H9 (cell line): ENCODE measurements around the gene NCEH1. TPM values are rescaled to one million over a fixed set of nuclear protein-coding genes. Genes with fewer than 3 reads are reported as not detected.

Source experiments
- DNase-seq: peaks from one replicate; pipeline ENCODE4 v3.0.0-alpha.2; 2017
- H2AFZ ChIP-seq: one replicate; pipeline ENCODE4 v1.6.1; 2013; ENCODE audit warnings: mild to moderate bottlenecking, low read length, control low read depth, moderate library complexity
- H2AK5ac ChIP-seq: 2 replicates; pipeline ENCODE4 v1.6.1; 2013; ENCODE audit warnings: low read length, control low read depth, mixed read lengths; ENCODE audit not compliant: insufficient read length
- H2BK120ac ChIP-seq: one replicate; pipeline ENCODE4 v1.6.1; 2013; ENCODE audit warnings: low read depth, mild to moderate bottlenecking, low read length, control low read depth, inconsistent platforms; ENCODE audit not compliant: poor library complexity, severe bottlenecking
- H2BK12ac ChIP-seq: 2 replicates; pipeline ENCODE4 v1.6.1; 2013; ENCODE audit warnings: low read length, control low read depth, mixed read lengths, low read depth; ENCODE audit not compliant: insufficient read length
- H2BK15ac ChIP-seq: 2 replicates; pipeline ENCODE4 v1.6.1; 2013; ENCODE audit warnings: low read depth, low read length, control low read depth
- H2BK20ac ChIP-seq: one replicate; pipeline ENCODE4 v1.6.1; 2013; ENCODE audit warnings: low read depth, mild to moderate bottlenecking, low read length, control low read depth, inconsistent platforms; ENCODE audit not compliant: poor library complexity, severe bottlenecking
- H2BK5ac ChIP-seq: 2 replicates; pipeline ENCODE4 v1.6.1; 2013; ENCODE audit warnings: low read length, control low read depth, mixed read lengths; ENCODE audit not compliant: insufficient read length
- H3K14ac ChIP-seq: 2 replicates; pipeline ENCODE4 v1.6.1; 2013; ENCODE audit warnings: low read length, control low read depth; ENCODE audit not compliant: insufficient read depth
- H3K18ac ChIP-seq: 2 replicates; pipeline ENCODE4 v1.6.1; 2013; ENCODE audit warnings: low read depth, mild to moderate bottlenecking, mixed read lengths, low read length, control low read depth; ENCODE audit not compliant: insufficient read length
- H3K23ac ChIP-seq: 2 replicates; pipeline ENCODE4 v1.6.1; 2013; ENCODE audit warnings: low read length, control low read depth, mixed read lengths, low read depth; ENCODE audit not compliant: insufficient read length
- H3K23me2 ChIP-seq: 2 replicates; pipeline ENCODE4 v1.6.1; 2013; ENCODE audit warnings: low read depth, mild to moderate bottlenecking, mixed read lengths, low read length, control low read depth; ENCODE audit not compliant: insufficient read length, poor library complexity, severe bottlenecking
- H3K27ac ChIP-seq: 2 replicates; pipeline ENCODE4 v1.5.1; 2013; ENCODE audit warnings: low read length, control low read depth, mixed read lengths, low read depth; ENCODE audit not compliant: insufficient read length
- H3K27me3 ChIP-seq: 2 replicates; pipeline ENCODE4 v1.6.1; 2013; ENCODE audit warnings: low read length, control low read depth, inconsistent platforms; ENCODE audit not compliant: insufficient read depth
- H3K4ac ChIP-seq: 2 replicates; pipeline ENCODE4 v1.6.1; 2013; ENCODE audit warnings: low read depth, mild to moderate bottlenecking, control low read depth, inconsistent platforms, low read length, moderate library complexity
- H3K4me1 ChIP-seq: 2 replicates; pipeline ENCODE4 v1.6.1; 2013; ENCODE audit warnings: low read length, control low read depth, inconsistent platforms; ENCODE audit not compliant: insufficient read depth
- H3K4me2 ChIP-seq: 2 replicates; pipeline ENCODE4 v1.6.1; 2013; ENCODE audit warnings: low read length, control low read depth, mixed read lengths; ENCODE audit not compliant: insufficient read length, insufficient read depth
- H3K56ac ChIP-seq: 2 replicates; pipeline ENCODE4 v1.6.1; 2013; ENCODE audit warnings: low read depth, mild to moderate bottlenecking, mixed read lengths, low read length, control low read depth; ENCODE audit not compliant: insufficient read length
- H3K79me1 ChIP-seq: 2 replicates; pipeline ENCODE4 v1.6.1; 2013; ENCODE audit warnings: low read depth, mild to moderate bottlenecking, moderate library complexity, low read length, control low read depth, inconsistent platforms; ENCODE audit not compliant: insufficient read depth, poor library complexity, severe bottlenecking
- H3K79me2 ChIP-seq: 2 replicates; pipeline ENCODE4 v1.6.1; 2013; ENCODE audit warnings: low read length, control low read depth, inconsistent platforms; ENCODE audit not compliant: insufficient read depth
- H3K9ac ChIP-seq: 2 replicates; pipeline ENCODE4 v1.6.1; 2013; ENCODE audit warnings: low read length, control low read depth, mixed read lengths; ENCODE audit not compliant: insufficient read length; ENCODE audit errors: extremely low read depth
- H3K9me3 ChIP-seq: one replicate; pipeline ENCODE4 v1.6.1; 2013; ENCODE audit warnings: low read depth, low read length, inconsistent platforms; ENCODE audit not compliant: control insufficient read depth
- H3T11ph ChIP-seq: one replicate; pipeline ENCODE4 v1.6.1; 2013; ENCODE audit warnings: mild to moderate bottlenecking, low read length, control low read depth, inconsistent platforms
- H4K20me1 ChIP-seq: one replicate; pipeline ENCODE4 v1.6.1; 2013; ENCODE audit not compliant: control insufficient read depth, insufficient read length, insufficient read depth
- H4K5ac ChIP-seq: 2 replicates; pipeline ENCODE4 v1.6.1; 2013; ENCODE audit warnings: low read depth, mild to moderate bottlenecking, mixed read lengths, low read length, control low read depth; ENCODE audit not compliant: insufficient read length
- H4K8ac ChIP-seq: replicated peaks from 2 replicates; pipeline ENCODE4 v1.6.1; 2013; ENCODE audit warnings: low read length, control low read depth, mixed read lengths, low read depth; ENCODE audit not compliant: insufficient read length
- H4K91ac ChIP-seq: 2 replicates; pipeline ENCODE4 v1.6.1; 2013; ENCODE audit warnings: low read depth, mild to moderate bottlenecking, moderate library complexity, mixed read lengths, low read length, control low read depth; ENCODE audit not compliant: insufficient read length
- H3K27ac Mint-ChIP-seq, 3 experiments: 2 replicates in 2 of 3; 3 replicates in 1 of 3; pipeline ENCODE4 v1.8.0; 2020 to 2021; ENCODE audit warnings: mixed read lengths in 3 of 3, mild to moderate bottlenecking in 1 of 3, moderate library complexity in 1 of 3
- H3K27me3 Mint-ChIP-seq: 2 replicates; pipeline ENCODE4 v1.8.0; 2021; ENCODE audit warnings: low read depth, mild to moderate bottlenecking, moderate library complexity, mixed read lengths
- H3K36me3 Mint-ChIP-seq, 3 experiments: 2 replicates in 2 of 3; 3 replicates in 1 of 3; pipeline ENCODE4 v1.8.0; 2020 to 2021; ENCODE audit warnings: low read depth in 3 of 3, mixed read lengths in 3 of 3; ENCODE audit not compliant: insufficient read depth in 1 of 3
- H3K4me1 Mint-ChIP-seq, 2 experiments: 2 replicates each; pipeline ENCODE4 v1.8.0; 2020; ENCODE audit warnings: mixed read lengths in 2 of 2
- H3K4me3 Mint-ChIP-seq, 2 experiments: 2 replicates in 1 of 2; 3 replicates in 1 of 2; pipeline ENCODE4 v1.8.0; 2020 to 2021; ENCODE audit warnings: mild to moderate bottlenecking in 2 of 2, mixed read lengths in 2 of 2, moderate library complexity in 1 of 2
- H3K9me3 Mint-ChIP-seq, 2 experiments: 2 replicates in 1 of 2; 3 replicates in 1 of 2; pipeline ENCODE4 v1.8.0; 2020; ENCODE audit warnings: mild to moderate bottlenecking in 2 of 2, mixed read lengths in 2 of 2, moderate library complexity in 1 of 2
- CTCF ChIP-seq: fragments of 200-600 bp; sonication (generic); conservative IDR thresholded peaks from 3 replicates; pipeline ENCODE4 v1.8.0; 2021; ENCODE audit warnings: antibody characterized with exemption, mild to moderate bottlenecking
- WGBS: extraction: QIAGEN DNeasy Blood & Tissue Kit; methylation state at CpG from one replicate; pipeline ENCODE4 v1.1.7; 2013; ENCODE audit warnings: missing lambda C conversion rate, low lambda C conversion rate, mixed read lengths; ENCODE audit not compliant: insufficient read length; ENCODE audit errors: extremely low coverage; 5-methylcytosine and 5-hydroxymethylcytosine counted together
- total RNA-seq: library from RNA; stranded (reverse); gene quantifications from 2 replicates; pipeline ENCODE4 v1.2.1, GENCODE V29; 2021

The NCEH1 gene
- total RNA-seq, 1 experiment from 2014 or later, result 2.3 TPM

GRCh38 chr3:172644258-172644657 lies 66.6 kb downstream of the NCEH1 start:
- TF ChIP-seq CTCF, result no peak
- Histone ChIP-seq H2BK5ac (no peak overlapping the region), H4K91ac (no peak overlapping the region), H3K79me1 (no peaks in the 10 kb centered on the region), H2AK5ac (no peak overlapping the region), H2BK20ac (no peak overlapping the region), H2BK12ac (no peak overlapping the region), H3K9ac (no peak overlapping the region), H3K56ac (no peak overlapping the region), H3K79me2 (no peaks in the 10 kb centered on the region), H3K4me1 (no peaks in the 10 kb centered on the region; the same call in 1 of the 2 replicates), H3K14ac (no peak overlapping the region), H3K23ac (no peak overlapping the region), H3K27ac (no peak overlapping the region), H2BK15ac (no peak overlapping the region), H4K20me1 (no peaks in the 10 kb centered on the region), H3K4me2 (no peak overlapping the region), H4K5ac (no peak overlapping the region), H3K4ac (no peak overlapping the region), H3K9me3 (no peaks in the 10 kb centered on the region), H3K23me2 (no peaks in the 10 kb centered on the region), H3T11ph (no peak overlapping the region), H4K8ac (no peak overlapping the region), H3K27me3 (no peaks in the 10 kb centered on the region), H2AFZ (no peak overlapping the region), H2BK120ac (no peak overlapping the region), H3K18ac (no peak overlapping the region)
- peaks cover 0 to 2% (median 1%) of the 10 kb centered on the region in 3 experiments; a peak in 3 of 7 replicates for H3K36me3 Mint-ChIP-seq
- DNase-seq, result no peak
- H3K9me3 Mint-ChIP-seq, result no peaks in the 10 kb centered on the region
- no peak overlapping the region for H3K4me3 Mint-ChIP-seq
- no peaks in the 10 kb centered on the region for H3K27me3 Mint-ChIP-seq
- H3K27ac Mint-ChIP-seq, result 0 out of 7 replicates have a peak overlapping the region, but pooled peaks of 1 of the 3 experiments have one; percentile 19
- H3K4me1 Mint-ChIP-seq, result peaks cover 4 to 6% of the 10 kb centered on the region in 2 experiments
- no CpG with 5 or more reads among the region's 3 CpGs for WGBS
